Activated T-helper 1 cell treated with anti-CD3 and anti-CD28 coated beads, Interleukin-12 subunit alpha, Interleukin-12 subunit beta, Interleukin-2, Interleukin-4 antibody, amounts not matched to agents 30 ng/mL and 10 ng/mL and 1 ng/mL, durations not matched to agents 14 hours and 24 hours and 36 hours (primary cell): ENCODE results near the gene PDE4D. TPM values are rescaled to one million over a fixed set of nuclear protein-coding genes. Genes with fewer than 3 reads are reported as not detected.
"Not testable (repeated sequence)": the region's sequence is repeated elsewhere in the genome, so short reads cannot be mapped to it uniquely, and the experiment has no call there.

Source experiments
- DNase-seq: peaks from one replicate; pipeline ENCODE4 v3.0.0; 2021; ENCODE audit warnings: low spot score
- H3K27ac Mint-ChIP-seq: one replicate; pipeline ENCODE4 v1.8.0; 2021; ENCODE audit warnings: mild to moderate bottlenecking, mixed read lengths
- H3K27me3 Mint-ChIP-seq: one replicate; pipeline ENCODE4 v1.8.0; 2022; ENCODE audit warnings: mild to moderate bottlenecking, moderate library complexity, mixed read lengths; ENCODE audit not compliant: insufficient read depth
- H3K36me3 Mint-ChIP-seq: one replicate; pipeline ENCODE4 v1.8.0; 2021; ENCODE audit warnings: low read depth, mixed read lengths
- H3K4me1 Mint-ChIP-seq: one replicate; pipeline ENCODE4 v1.8.0; 2021; ENCODE audit warnings: low read depth, mixed read lengths
- H3K4me3 Mint-ChIP-seq: one replicate; pipeline ENCODE4 v1.8.0; 2021; ENCODE audit warnings: mild to moderate bottlenecking, moderate library complexity, mixed read lengths
- H3K9me3 Mint-ChIP-seq: one replicate; pipeline ENCODE4 v1.8.0; 2021; ENCODE audit warnings: mixed read lengths
- intact Hi-C: fragments of 100-400 bp; cut with micrococcal nuclease; formaldehyde crosslinking; loops from one replicate; pipeline ENCODE4 v1.15.1; 2024
- total RNA-seq: library from RNA; stranded (reverse); gene quantifications from 2 replicates; pipeline ENCODE4 v1.2.3, GENCODE V29; 2022

Gene PDE4D
- total RNA-seq, 1 donor from 2014 or later = 50.6 TPM

DNA sequence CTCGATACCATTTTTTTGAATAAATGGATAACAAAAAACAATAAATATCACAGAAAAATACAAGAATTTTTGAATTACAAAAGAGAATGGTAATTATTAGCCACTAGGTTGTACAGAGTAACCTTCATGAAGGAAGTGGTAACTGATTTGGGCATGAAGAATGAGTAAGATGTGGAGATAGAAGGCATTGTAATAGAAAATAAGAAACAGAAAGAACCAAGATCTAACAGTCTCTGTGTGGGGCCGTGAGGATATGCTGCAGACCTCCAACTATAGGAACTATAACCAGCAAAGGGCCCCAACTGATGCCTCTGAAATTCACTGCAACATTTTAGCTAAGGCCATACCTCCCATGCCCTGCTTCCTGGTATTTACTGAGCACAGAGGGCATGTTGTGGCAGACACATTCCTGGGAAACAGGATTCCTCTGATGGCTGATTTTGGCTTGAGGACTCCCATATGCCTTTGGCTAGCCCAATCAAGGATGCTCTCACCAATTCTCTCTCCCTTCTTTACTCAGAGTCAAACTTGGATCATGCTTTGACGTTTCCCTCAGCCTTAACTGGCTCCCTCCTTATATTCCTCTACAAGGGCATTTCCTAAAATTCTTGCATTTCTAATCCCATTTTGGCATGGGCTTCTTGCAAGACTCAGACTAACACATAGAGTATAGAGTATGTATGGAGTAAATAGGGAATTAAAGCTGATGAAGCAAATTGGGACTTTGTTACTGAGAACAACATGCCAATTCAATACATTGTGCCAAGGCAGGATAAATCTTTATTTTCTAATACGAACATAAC lies 208.9 kb downstream of the PDE4D start:
- intact Hi-C loops = no loop called here
- H3K27ac Mint-ChIP-seq = no peak overlapping the region
- H3K9me3 Mint-ChIP-seq = no peaks in the 10 kb centered on the region
- DNase-seq = no peak
- peaks cover 11% of the 10 kb centered on the region for H3K27me3 Mint-ChIP-seq
- H3K4me3 Mint-ChIP-seq = no peak overlapping the region
- no peaks in the 10 kb centered on the region for H3K4me1 Mint-ChIP-seq
- H3K36me3 Mint-ChIP-seq = no peaks in the 10 kb centered on the region

DNA sequence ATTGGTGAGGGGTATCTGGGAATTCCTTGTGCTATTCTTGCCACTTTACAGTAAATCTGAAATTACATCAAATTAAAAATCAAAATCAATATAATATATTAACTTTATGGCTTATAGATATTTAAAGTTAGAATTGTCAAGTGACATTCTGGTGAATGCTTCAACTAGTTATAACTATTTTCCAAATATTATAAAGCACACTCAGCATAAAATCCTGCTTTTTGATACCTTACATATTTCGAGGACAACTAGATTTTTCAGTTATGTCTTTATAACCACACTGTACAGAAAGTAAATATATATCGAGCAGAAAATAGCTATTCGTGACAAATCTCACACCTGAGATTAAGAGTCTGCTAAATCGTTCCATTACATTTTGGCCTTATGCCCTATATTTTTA lies 210.2 kb downstream of the PDE4D start:
- H3K27me3 Mint-ChIP-seq = peaks cover 11% of the 10 kb centered on the region
- H3K9me3 Mint-ChIP-seq = no peaks in the 10 kb centered on the region
- no peak overlapping the region for H3K27ac Mint-ChIP-seq
- H3K4me1 Mint-ChIP-seq = no peaks in the 10 kb centered on the region
- H3K4me3 Mint-ChIP-seq = no peak overlapping the region
- intact Hi-C loops = no loop called here
- DNase-seq = no peak
- no peaks in the 10 kb centered on the region for H3K36me3 Mint-ChIP-seq

DNA sequence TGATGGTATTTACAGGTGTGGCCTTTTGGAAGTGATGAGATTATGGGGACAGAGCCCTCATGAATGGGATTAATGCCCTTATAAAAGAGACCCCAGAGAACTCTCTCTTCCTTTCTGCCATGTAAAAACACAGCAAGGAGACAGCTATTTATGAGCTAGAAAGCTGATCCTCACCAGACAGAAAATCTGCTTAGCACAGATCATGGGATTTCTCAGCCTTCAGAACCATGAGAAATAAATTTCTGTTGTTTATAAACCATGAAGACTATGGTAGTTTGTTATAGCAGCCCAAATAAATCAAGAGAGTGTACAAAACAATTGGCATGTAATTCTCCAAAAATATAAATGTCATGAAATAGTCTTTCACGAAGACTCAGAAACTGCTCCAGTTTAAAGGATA lies 211.0 kb downstream of the PDE4D start:
- Mint-ChIP-seq H3K9me3 (no peaks in the 10 kb centered on the region), H3K4me3 (no peak overlapping the region), H3K27ac (no peak overlapping the region), H3K27me3 (peaks cover 6% of the 10 kb centered on the region), H3K36me3 (no peaks in the 10 kb centered on the region), H3K4me1 (no peaks in the 10 kb centered on the region)
- DNase-seq = no peak
- intact Hi-C loops = no loop called here

DNA sequence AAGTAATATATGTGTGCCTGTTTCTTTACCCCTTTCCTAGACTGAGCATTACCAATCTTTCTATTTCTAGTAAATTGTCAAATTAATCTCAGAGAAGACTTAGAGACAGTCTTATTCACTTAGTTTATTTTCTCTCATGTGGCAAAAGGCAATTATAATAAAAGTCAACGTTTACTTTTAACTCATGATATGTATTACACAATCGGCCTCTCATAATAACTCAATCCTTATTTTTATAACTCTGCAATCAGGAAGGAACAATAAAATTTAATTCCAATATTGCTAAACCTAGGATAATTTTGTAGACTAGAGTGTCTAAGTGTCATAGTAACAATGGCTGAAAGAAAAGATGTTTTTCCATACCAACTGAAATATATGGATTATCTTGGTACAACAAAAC lies 214.6 kb downstream of the PDE4D start:
- intact Hi-C loops = no loop called here
- H3K4me3 Mint-ChIP-seq = no peak overlapping the region

DNA sequence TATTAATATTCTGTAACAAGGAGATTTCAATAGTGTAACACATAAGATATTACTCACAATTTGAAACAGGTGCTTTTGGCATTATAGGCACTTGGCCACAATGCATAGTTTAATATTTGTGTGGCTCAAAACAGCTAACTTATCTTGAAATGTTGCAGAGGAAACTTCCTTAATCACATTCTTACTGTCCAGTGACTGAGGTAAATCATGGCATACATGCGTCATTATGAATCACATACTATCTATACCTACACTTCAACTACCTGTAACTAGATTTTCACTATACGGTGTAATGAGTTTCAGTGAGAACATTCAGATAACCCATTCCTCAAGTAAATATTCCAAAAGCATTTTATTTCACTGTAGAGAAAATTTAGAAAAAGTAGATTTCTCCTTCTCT lies 218.8 kb downstream of the PDE4D start:
- H3K27me3 Mint-ChIP-seq = peaks cover 6% of the 10 kb centered on the region
- H3K36me3 Mint-ChIP-seq = no peaks in the 10 kb centered on the region
- intact Hi-C loops = no loop called here
- peaks cover 4% of the 10 kb centered on the region for H3K4me1 Mint-ChIP-seq
- DNase-seq = no peak
- no peak overlapping the region for H3K27ac Mint-ChIP-seq
- H3K9me3 Mint-ChIP-seq = no peaks in the 10 kb centered on the region
- H3K4me3 Mint-ChIP-seq = no peak overlapping the region

More for the DNA sequence above, 214.6 kb downstream of the PDE4D start:
- H3K36me3 Mint-ChIP-seq = no peaks in the 10 kb centered on the region
- no peaks in the 10 kb centered on the region for H3K4me1 Mint-ChIP-seq
- DNase-seq = no peak
- H3K27ac Mint-ChIP-seq = no peak overlapping the region
- H3K9me3 Mint-ChIP-seq = no peaks in the 10 kb centered on the region
- H3K27me3 Mint-ChIP-seq = peaks cover 9% of the 10 kb centered on the region

DNA sequence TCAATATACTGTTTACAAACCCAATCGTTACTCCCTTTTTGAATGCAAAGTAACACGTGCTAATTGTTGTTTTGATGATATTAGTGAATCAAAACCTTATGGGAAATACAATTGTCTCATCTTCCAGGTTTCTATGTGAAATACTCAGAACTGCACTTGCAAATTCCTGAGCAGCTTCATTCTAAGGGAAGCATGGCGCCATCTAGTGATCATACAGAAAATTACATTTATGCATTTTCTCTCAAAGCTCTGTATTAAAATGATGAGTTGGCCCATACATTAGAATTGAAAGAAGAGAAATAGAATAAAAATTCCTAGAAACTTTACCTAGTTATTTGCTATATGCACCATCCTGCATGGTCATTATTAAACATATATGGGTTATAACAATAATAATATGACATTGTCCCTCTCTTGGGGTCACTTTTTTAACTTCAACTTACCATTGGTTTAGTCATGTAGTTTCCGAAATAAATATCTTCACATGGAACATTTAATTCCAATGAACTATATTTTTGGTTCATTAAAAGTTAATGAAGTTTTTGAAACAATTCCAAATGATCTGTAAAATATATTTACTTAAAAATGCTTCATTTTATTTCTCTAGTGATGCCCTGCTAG lies 220.0 kb downstream of the PDE4D start:
- no peaks in the 10 kb centered on the region for H3K9me3 Mint-ChIP-seq
- H3K36me3 Mint-ChIP-seq = no peaks in the 10 kb centered on the region
- peaks cover 4% of the 10 kb centered on the region for H3K4me1 Mint-ChIP-seq
- no peak overlapping the region for H3K4me3 Mint-ChIP-seq
- DNase-seq = no peak
- intact Hi-C loops = loop anchor here (1.0 to 2.0 kb wide), 4 partner anchors 127 to 485 kb away; no protein-coding TSS in a partner anchor
- H3K27me3 Mint-ChIP-seq = peaks cover 6% of the 10 kb centered on the region
- H3K27ac Mint-ChIP-seq = no peak overlapping the region

DNA sequence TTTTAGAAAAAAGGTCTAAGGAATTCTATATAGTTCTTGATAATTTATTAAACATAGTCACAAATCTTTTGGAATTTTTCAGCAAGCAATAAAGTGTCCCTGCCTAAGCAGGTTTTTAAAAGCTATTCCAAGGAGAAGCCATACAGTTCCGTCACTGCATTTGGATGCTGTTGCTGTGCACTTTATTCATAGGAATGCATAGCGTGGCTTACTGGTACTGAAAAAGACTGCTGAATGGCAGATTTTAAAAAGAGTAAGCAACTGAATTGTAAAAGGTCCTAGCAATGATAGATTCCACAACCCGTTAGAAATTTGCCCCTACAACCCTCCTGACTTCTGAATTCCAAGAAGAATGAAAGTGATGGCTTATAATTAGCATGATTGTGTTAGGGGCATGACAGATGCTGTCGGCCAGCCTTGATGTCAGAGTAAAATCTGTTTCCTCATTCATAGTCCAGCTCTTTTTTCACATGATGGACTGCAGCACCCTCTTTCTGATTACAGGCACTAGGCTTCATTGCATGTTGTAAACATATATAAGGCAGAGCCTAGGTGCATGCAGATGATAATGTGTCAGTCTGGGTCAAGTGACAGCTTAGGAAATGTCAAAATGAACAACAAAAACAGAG lies 227.0 kb downstream of the PDE4D start:
- no peak overlapping the region for H3K27ac Mint-ChIP-seq
- no peak overlapping the region for H3K4me3 Mint-ChIP-seq
- H3K4me1 Mint-ChIP-seq = peaks cover 10% of the 10 kb centered on the region
- intact Hi-C loops = loop anchor here (1.0 kb wide), 1 partner anchor 10 kb away; no protein-coding TSS in a partner anchor
- no peaks in the 10 kb centered on the region for H3K36me3 Mint-ChIP-seq
- no peaks in the 10 kb centered on the region for H3K9me3 Mint-ChIP-seq
- no peaks in the 10 kb centered on the region for H3K27me3 Mint-ChIP-seq
- DNase-seq = no peak

DNA sequence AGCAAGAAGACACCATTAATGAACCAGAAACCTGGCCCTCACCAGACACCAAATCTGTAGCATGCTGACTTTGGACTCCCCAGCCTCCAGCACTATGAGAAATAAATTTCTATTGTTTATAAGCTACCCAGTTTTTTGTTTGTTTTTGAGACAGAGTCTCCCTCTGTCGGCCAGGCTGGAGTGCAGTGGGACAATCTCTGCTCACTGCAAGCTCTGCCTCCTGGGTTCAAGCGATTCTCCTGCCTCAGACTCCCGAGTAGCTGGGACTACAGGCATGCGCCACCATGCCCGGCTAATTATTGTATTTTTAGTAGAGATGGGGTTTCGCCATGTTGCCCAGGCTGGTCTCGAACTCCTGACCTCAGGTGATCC lies 227.7 kb downstream of the PDE4D start:
- intact Hi-C loops = loop anchor here (1.0 kb wide), 1 partner anchor 10 kb away; no protein-coding TSS in a partner anchor
- H3K9me3 Mint-ChIP-seq = not testable (repeated sequence)

DNA sequence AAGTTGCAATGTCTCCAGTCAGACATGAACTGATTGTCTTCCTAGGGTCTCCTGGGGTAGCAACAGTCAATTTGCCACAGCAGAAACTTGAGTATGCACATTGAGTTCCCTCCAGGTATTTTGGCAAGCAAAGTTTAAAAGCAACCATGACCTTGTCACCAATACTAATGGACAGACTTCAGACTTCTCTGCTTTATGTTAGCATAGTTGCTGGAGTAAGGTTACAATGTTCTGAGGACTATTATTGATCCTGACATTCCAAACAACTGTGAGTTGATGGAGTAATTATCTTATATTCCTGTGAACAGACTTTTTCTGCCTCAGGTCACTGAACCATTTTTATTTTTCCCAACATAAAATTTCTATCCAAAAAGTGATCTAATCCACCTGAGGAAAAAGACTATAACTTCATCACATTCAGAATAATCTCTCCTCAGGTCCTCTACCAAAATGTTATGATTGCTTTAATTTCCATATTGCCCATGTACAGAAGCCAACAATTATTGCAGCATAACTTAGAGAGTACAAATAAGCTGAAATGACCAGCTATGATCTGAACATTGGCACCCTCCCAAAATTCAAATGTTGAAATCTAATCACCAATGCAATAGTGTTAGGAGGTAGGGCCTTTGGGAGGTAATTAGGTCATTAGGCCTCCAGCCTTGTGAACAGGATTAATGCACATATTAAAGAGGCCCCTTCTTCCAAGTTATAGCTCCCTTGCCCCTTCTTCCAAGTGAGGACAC lies 228.3 kb downstream of the PDE4D start:
- no peak overlapping the region for H3K27ac Mint-ChIP-seq
- peaks cover 19% of the 10 kb centered on the region for H3K4me1 Mint-ChIP-seq
- H3K27me3 Mint-ChIP-seq = no peaks in the 10 kb centered on the region
- no peaks in the 10 kb centered on the region for H3K36me3 Mint-ChIP-seq
- no peak for DNase-seq
- no peaks in the 10 kb centered on the region for H3K9me3 Mint-ChIP-seq
- H3K4me3 Mint-ChIP-seq = no peak overlapping the region
- intact Hi-C loops = no loop called here

More for the DNA sequence above, 227.7 kb downstream of the PDE4D start:
- not testable (repeated sequence) for H3K27ac Mint-ChIP-seq, H3K4me3 Mint-ChIP-seq, DNase-seq, H3K36me3 Mint-ChIP-seq, H3K27me3 Mint-ChIP-seq
- peaks cover 14% of the 10 kb centered on the region for H3K4me1 Mint-ChIP-seq

DNA sequence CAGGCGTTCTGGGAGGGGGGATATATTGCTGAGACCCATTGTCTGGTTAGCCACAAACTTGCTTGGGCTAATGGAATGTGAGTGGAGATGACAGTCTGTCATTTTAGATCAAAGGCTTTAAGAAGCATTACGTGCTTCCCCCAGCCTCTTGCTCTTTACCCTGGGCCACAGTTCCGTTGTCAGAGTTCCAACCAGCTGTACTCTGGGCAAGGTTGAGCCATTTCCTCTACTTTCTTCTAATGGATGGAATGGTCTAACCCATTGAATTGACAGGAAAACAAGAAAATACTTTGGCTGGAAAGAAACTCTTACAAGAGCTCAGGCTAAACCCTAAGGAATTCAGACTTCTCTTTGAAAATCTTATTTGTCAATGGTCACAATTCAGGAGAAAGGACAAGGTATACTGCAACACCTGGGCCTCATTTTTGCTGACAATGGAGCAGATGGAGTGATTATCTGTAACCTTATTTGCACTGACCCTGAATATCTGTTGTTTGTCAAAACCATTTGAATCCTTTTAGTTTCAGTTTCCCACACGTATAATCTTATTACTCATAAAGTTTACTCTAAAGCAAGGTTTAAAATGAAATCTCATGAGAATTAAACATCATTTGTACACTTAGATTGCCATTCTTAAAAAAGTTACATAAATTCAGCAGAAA lies 231.4 kb downstream of the PDE4D start:
- no peak for DNase-seq
- H3K27ac Mint-ChIP-seq = no peak overlapping the region
- H3K4me1 Mint-ChIP-seq = peaks cover 29% of the 10 kb centered on the region
- intact Hi-C loops = no loop called here
- no peaks in the 10 kb centered on the region for H3K27me3 Mint-ChIP-seq
- H3K36me3 Mint-ChIP-seq = no peaks in the 10 kb centered on the region
- no peaks in the 10 kb centered on the region for H3K9me3 Mint-ChIP-seq
- H3K4me3 Mint-ChIP-seq = peak overlapping the region; percentile 19

DNA sequence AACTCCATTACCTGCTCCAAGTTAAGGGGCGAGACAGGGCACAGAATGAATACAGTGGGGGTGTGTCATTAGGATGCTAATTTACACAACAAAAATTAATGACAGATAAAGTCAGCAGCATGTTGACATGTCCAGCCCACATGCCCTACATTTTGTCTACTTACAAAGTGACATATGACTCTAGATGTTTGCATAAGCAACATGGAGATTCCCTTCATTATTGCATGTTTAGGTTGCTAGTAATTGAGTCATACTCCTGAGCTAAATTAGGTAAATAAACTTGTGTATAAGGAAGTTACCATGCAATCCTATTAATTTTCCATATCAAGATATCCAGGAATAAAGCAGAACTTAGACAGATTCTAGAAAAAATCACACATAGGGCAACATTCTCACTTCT lies 232.2 kb downstream of the PDE4D start:
- H3K27me3 Mint-ChIP-seq = no peaks in the 10 kb centered on the region

DNA sequence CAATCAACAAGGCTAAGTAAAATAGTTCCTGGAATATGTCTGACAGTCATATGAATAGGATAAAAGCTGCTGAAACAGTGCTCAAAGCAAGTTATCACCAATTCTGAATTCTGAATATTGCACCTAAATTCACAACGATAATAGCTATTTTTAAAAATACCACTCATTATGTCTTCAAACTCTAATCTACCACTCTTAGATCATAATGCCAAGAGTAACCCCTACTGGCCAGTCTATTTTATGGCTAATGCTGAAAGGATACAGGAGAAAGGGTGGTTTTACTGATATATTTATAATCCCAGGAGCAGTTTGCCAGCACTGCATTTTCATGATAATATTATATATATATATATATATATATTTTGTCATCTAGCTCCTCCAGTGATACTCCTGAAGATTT lies 232.8 kb downstream of the PDE4D start:
- H3K27me3 Mint-ChIP-seq = no peaks in the 10 kb centered on the region
- H3K36me3 Mint-ChIP-seq = no peaks in the 10 kb centered on the region
- H3K4me3 Mint-ChIP-seq = no peak overlapping the region
- intact Hi-C loops = no loop called here
- no peak for DNase-seq
- no peak overlapping the region for H3K27ac Mint-ChIP-seq
- H3K4me1 Mint-ChIP-seq = peaks cover 35% of the 10 kb centered on the region
- no peaks in the 10 kb centered on the region for H3K9me3 Mint-ChIP-seq

More for the DNA sequence above, 232.2 kb downstream of the PDE4D start:
- DNase-seq = no peak
- H3K4me3 Mint-ChIP-seq = no peak overlapping the region
- no peaks in the 10 kb centered on the region for H3K36me3 Mint-ChIP-seq
- no peak overlapping the region for H3K27ac Mint-ChIP-seq
- intact Hi-C loops = no loop called here
- H3K4me1 Mint-ChIP-seq = peaks cover 30% of the 10 kb centered on the region
- H3K9me3 Mint-ChIP-seq = no peaks in the 10 kb centered on the region
